GM21367 (cell line): Measurements from ENCODE around the gene HEXD.

ENCODE experiments used
- ATAC-seq: cut with Tn5 transposase; IDR thresholded peaks from one replicate; pipeline ENCODE4 v1.9.1; 2021; ENCODE audit not compliant: unreplicated experiment

HEXD gene

DNA sequence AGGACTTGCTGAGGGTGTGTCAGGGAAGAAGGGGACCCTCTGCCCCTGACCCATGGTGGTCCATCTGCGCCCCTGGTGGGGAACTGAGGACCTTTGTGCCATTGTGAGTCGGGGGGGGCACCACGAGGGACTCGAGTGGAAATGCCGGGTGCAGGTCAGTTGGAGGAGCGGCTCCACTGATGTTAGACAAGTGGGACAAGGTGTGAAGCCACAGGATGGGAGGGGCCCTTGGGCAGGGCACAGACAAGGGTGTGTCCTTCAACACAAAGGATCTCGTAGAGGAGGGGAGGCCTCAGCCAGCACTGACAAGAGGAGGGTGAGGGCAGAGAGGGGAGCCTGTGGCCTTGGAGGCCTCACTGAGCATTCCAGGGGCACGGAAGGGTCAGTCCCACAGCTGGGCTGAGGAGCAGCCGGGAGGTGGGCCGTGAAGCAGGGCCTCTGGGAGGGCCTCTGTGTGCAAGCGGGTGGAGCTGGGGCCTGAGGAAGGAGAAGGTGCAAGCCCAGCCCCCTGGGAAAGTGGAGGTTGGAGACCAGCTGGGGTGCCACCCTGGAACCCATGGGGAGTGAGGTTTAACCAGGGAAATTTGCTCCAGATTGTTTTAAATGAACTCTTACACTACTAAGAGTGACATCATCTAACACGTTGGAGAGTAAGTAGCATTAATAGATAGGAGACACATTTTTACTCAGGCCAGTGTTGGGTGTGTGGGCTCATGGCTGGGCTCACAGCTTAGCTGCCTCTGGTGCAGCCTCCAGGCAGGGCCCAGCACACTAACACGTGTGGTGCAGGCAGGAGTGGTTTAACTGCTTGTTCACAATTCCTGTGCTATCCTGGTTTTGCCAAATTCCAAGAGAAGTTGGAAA, 68.3 kb downstream of the HEXD start:
- ATAC-seq = no peak

DNA sequence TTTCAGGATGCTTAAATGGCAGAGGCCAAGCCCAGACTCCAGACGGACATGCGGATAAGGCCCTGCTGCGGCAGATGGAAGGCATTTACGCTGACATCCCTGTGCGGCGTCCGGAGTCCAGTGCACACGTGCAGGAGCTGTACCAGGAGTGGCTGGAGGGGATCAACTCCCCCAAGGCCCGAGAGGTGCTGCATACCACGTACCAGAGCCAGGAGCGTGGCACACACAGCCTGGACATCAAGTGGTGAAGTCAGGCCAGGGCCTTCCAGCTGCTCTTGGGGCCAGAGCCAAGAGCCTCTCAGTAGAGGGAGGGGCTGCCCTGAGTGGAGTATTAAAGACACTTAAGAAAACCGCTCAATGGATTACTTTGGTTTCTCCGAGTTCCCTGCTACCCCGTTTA, 69.8 kb downstream of the HEXD start:
- no peak for ATAC-seq

DNA sequence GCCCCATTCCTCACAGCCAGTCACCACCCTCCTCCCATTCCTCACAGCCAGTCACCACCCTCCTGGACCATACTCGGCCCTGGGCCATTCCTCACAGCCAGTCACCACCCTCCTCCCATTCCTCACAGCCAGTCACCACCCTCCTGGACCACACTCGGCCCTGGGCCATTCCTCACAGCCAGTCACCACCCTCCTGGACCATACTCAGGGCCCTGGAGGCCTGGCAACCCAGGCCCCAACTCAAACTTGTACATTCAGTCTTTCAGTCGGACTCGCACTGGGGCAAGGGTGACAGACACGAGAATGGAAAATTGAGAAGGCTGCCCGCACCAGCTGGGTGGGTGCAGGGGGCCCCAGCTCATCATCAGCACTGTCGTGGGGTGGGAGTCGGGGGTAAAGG, 71.0 kb downstream of the HEXD start:
- ATAC-seq = no peak

DNA sequence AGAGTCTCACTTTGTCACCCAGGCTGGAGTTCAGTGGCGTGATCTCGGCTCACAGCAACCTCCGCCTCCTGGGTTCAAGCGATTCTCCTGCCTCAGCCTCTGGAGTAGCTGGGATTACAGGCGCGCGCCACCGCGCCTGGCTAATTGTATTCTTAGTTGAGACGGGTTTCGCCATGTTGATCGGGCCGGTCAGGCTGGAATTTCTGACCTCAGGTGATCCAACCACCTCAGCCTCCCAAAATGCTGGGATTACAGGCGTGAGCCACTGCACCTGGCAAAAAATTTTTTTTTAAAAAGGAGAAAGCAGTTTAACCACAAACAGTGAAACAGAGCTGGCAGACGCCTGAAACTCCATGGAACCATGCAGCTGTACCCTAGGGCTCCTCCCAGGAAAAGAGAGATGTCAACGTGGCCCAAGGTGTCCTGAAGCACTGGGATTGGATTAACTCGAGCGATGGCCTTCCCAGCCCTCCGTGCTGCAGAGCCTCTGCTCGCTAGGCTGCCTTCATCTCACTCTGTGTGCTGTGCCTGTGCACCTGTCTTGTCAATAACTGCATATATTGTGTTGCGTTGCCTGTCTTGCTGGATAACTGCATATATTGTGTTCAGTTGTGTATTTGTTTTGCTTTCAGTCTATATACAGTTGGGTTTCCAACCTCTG, 71.8 kb downstream of the HEXD start:
- no peak for ATAC-seq

DNA sequence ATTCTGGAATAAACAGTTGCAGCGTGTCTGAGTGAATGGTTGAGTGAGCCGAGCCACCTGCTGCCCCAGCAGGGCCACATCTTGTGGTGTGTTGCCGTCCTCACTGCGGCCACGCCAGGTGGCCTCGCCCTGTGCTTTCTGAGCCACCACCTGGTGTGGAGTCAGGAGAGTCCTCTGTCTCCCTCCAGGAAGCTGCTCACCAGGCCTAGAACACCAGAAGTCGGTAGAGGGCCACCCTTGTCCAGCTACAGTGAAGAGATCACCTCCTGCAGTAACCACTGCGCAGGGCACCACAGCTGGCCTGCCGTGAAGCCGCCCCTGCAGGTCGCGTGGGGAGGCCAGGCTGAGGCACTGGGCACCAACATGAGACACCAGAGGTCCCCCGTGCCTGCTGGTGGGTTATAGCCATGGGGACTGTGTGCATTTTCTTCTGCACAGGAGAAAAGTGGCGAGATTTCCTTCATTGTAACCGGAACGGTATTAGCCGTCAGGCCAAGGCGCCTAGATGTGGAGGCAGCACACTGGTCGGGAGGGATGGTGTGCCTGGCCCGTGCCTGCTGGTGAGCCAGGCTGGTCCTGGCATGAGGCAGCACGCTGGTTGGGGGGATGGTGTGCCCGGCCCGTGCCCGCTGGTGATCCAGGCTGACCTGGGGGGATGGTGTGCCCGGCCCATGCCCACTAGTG, 72.5 kb downstream of the HEXD start:
- ATAC-seq = no peak

DNA sequence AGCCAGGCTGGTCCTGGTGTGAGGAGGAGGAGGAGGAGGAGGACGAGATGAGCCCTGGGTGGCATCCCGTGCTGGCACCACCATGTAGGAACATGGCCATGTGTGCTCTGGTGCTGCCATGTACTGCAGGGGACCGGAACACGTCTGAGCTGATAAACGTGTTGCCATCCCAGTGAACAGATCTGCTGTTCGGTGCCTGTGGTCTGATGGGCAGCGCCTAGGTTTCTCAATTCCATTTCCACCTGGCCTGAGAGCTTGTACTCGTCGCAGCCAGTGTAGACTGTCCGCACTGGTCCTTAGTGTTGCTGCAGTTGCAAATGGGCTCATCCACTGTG, 73.0 kb downstream of the HEXD start:
- no peak for ATAC-seq

DNA sequence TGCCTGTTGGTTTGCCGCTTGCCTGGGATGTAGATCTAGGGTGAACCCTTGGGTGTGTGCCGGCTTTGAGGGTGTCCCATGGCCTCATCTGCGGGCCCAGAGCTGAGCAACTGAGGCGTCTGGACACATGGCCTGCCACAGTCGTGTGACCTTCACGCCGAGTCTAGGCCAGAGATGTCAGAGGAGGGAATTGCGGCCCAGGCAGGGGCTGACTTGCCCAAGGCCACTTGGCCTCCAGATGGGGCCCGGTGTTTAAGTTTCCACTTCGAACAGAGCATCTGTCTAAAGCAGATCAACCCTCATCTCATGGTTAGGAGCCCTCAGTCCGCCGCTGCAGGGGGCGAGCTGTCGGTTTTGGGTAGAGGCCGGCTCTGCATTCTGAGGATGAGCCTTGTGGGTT, 73.4 kb downstream of the HEXD start:
- ATAC-seq = no peak
